GM19193 (cell line): ENCODE data around the gene KRTAP3-3.
"Not testable (repeated sequence)": the region's sequence is repeated elsewhere in the genome, so short reads cannot be mapped to it uniquely, and the experiment has no call there.

Source experiments
- POLR2A ChIP-seq: IDR thresholded peaks from 4 replicates; pipeline ENCODE4 v1.6.1; 2011; ENCODE audit not compliant: insufficient read depth, insufficient read length; ENCODE audit errors: extremely low read depth

KRTAP3-3 gene

DNA sequence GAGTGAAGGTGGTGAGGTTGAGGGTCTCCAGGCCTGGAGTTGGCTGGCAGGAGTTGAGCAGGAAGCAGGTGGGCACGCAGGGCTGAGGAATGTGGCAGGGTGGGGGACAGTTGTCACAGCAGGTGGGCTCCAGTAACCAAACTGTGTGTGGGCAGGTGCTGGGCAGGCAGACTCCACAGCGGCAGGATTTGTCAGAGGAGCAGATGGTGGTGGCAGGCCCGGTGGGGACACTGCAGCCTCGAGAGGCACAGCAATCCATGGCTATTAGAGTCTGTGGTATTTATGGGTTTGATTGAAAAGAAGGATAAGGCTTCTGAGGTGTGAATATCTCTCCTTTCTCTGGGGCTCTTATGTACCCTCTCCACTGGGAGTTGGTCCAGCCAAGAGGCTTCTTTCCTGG lies at the start of gene KRTAP3-3:
Gene KRTAP3-3, minus strand, starts transcription at position 326 of the 400 bp plus-strand sequence. Its CDS starts 67 bp downstream, at position 259.
- TF ChIP-seq POLR2A, result no peak

DNA sequence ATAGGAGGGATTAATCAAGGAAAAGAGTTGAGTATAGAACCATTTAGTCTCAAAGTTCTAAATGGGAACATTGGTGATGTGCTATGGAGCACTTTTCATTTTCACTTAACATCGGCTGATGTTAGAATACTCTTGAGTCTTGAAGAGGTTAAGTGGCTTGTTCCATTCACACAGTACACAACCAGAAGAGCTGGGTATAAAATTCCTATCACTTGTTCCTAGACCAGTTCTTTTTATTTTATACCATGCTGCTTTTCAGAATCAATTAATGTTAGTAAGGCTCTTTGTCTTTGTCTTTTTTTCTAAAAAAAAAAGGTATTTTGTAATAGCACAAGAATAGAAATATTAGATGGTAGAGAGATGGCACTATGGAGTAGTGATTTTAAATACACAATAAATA lies 49.0 kb upstream of the KRTAP3-3 start:
- TF ChIP-seq POLR2A, result no peak

DNA sequence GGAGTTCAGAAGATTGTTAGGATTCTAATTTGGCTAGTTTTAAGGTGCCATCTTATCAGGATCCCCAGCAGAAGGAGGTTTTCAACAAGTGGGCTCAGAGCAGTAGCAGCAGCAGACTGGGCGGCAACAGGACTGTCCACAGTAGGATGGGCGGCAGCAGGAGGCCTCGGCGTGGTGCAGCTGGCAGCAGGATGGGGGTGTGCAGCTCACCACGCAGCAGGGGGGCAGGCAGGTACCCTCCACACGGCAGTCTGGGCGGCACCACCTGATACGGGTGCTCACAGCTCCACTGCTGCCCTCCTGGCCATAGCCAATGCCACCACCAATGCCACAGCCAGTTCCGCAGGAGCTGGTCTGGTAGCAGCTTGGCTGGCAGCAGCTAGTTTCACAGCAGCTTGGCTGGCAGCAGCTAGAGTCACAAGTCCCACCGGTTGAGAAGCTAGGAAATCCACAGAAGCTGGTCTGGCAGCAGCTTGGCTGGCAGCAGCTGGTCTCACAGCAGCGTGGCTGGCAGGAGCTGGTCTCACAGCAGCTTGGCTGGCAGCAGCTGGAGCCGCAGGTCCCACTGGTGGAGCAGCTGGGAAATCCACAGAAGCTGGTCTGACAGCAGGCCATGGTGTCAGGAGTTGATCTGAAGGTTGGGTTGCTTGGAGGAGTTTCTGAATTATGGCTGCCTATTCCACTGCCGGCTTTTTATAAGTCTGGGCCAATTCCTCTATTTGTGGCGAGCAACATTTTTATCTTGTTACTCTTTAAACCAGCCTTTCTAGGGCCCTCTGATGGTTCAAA lies 47.0 kb upstream of the KRTAP3-3 start, which contains the start of gene KRTAP1-1:
Gene KRTAP1-1, minus strand, starts transcription at position 668 of the 789 bp plus-strand sequence. Its CDS starts 53 bp downstream, at position 615.
- TF ChIP-seq POLR2A, result not testable (repeated sequence)

DNA sequence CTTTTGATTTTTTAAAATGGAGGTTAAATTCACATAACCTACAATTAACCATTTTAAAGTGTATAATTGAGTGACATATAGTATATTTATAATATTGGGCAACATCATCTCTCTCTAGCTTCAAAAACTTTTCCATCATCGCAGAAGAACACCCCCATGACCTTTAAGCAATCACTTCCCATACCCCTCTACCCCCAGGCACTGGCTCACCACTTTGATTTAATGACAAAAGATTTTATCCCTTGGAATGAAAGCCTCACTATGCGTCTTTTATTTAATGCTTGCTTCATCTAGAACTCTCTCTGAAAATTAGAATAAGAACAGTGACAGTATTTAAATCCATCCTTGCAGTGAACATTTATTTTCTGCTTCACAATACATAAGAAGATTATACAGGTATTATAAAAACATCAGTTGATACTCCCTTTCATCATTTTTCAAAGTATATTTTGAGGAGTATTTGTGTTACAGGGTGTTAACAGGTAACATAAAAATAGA lies 43.9 kb upstream of the KRTAP3-3 start:
- no peak for TF ChIP-seq POLR2A

DNA sequence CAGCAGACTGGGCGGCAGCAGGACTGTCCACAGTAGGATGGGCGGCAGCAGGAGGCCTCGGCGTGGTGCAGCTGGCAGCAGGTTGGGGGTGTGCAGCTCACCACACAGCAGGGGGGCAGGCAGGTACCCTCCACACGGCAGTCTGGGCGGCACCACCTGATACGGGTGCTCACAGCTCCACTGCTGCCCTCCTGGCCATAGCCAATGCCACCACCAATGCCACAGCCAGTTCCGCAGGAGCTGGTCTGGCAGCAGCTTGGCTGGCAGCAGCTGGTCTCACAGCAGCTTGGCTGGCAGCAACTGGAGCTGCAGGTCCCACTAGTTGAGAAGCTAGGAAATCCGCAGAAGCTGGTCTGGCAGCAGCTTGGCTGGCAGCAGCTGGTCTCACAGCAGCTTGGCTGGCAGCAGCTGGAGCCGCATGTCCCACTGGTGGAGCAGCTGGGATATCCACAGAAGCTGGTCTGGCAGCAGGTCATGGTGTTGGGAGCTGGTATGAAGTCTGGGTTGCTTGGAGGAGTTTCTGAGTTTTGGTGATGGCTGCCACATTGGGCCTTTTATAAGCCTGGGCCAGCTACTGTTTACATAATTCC lies 40.5 kb upstream of the KRTAP3-3 start, which contains the start of gene KRTAP1-3:
Gene KRTAP1-3, minus strand, starts transcription at position 529 of the 590 bp plus-strand sequence. Its CDS starts 53 bp downstream, at position 476.
- not testable (repeated sequence) for TF ChIP-seq POLR2A

DNA sequence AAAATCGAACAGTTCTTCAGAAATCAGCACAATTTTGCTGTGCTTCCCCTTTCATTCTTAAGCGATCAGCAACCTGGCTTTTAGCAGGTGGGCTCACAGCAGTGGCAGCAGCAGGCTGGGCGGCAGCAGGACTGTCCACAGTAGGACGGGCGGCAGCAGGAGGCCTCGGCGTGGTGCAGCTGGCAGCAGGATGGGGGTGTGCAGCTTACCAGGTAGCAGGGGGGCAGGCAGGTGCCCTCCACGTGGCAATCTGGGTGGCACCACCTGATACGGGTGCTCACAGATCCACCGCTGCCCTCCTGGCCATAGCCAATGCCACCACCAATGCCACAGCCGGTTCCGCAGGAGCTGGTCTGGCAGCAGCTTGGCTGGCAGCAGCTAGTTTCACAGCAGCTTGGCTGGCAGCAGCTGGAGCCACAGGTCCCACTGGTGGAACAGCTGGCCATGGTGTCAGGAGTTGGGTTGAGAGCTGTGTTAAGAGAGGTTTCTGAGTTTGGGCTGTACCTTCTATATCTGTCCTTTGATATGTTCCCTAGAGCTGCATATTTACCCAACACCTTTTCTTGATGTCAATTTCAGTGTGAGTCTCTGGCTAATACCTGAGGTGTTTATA lies 35.8 kb upstream of the KRTAP3-3 start, which contains the start of gene KRTAP1-4:
Gene KRTAP1-4, minus strand, starts transcription at position 563 of the 613 bp plus-strand sequence. Its CDS starts 117 bp downstream, at position 446.
- TF ChIP-seq POLR2A, result no peak

DNA sequence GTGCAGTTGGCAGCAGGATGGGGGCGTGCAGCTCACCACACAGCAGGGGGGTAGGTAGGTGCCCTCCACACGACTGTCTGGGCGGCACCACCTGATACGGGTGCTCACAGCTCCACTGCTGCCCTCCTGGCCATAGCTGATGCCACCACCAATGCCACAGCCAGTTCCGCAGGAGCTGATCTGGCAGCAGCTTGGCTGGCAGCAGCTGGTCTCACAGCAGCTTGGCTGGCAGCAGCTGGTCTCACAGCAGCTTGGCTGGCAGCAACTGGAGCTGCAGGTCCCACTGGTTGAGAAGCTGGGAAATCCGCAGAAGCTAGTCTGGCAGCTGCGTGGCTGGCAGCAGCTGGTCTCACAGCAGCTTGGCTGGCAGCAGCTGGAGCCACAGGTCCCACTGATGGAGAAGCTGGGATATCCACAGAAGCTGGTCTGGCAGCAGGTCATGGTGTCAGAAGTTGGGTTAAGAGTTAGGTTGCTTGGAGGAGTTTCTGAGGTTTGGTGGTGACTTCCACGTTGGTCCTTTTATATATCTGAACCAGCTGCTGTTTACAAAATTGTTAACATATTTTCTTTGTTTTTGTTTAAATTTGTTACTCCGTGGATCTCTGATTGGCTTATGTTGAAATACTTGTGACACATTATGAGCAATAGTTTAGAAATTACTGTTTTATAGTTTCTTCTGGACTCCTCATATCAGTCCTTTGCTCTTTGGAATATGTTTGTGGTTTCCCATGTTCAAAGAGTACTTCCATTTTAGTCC lies 32.9 kb upstream of the KRTAP3-3 start, which contains the start of gene KRTAP1-5:
Gene KRTAP1-5, minus strand, starts transcription at position 494 of the 757 bp plus-strand sequence. Its CDS starts 53 bp downstream, at position 441.
- no peak for TF ChIP-seq POLR2A

DNA sequence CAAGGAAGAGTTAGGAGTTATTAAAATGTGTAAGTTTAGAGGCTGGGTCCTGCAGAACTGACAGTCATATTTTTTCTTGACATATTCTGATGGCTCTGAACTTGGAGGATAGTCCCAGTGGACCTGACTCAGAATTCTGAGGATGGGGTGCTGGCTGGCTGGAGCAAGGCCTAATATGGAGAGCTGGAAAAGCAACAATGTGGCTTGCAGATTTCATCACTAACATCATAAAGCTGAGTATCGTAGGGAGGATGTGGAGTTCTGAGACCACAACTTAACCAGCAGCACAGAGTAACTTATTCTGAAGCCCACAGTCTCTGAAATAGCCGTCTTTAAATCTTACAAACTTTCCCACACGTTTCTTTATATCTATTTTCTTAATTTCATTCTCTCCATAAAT lies 30.7 kb upstream of the KRTAP3-3 start:
- TF ChIP-seq POLR2A, result no peak

DNA sequence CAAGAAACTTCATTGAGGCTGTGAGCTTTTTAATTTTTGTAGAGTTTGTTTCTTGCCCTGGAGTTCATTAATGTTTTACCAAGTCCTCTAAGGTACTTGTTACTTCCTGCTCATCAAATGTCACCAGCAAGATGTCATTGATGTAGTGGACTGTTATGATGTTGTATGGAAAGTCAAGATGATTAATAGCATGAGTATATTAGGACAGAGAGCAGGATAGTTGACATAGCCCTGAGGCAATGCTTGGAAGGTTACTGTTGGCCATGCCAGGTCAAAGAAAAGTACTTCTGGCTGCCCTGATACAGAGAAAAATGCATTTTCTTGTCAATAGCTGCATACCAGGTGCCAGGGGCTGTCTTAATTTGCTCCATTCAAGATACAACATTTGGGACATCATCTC lies 26.4 kb upstream of the KRTAP3-3 start:
- no peak for TF ChIP-seq POLR2A

DNA sequence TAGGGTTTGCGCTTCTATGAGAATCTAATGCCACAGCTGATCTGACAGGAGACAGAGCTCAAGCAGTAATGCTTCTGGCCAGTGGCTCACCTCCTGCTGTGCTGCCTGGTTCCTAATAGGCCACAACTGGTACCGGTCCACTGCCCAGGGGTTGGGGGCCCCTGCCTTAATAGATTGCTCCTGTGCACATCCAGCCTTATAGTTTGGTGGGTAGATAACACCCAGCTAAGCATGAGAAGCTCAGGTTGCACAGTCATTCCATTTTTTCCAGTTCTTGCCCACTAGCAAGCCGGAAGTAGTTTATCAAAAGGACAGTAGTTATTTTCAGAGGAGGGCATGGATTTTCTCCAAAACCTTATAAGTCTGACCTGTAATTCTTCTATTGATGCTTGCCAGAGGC lies 25.5 kb upstream of the KRTAP3-3 start:
- no peak for TF ChIP-seq POLR2A

DNA sequence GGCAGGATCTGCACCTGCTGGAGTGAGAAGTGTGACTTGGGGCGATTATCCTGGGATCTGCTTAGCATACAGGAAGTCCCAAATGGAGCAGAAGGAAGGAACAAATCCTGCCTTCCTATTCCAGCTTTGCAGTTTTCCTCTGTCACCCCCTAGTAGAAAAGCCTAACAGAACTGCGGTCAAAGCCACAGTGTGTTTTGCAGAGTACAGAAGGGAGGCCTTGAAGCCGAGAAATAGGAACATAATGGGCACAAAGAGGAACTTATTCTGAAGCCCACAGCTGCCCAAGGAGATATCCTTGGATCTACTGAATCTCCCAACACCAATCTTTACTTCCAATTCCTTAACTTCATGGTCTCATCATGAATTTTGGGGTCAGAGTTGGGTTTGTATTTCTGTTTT lies 24.6 kb upstream of the KRTAP3-3 start:
- no peak for TF ChIP-seq POLR2A

DNA sequence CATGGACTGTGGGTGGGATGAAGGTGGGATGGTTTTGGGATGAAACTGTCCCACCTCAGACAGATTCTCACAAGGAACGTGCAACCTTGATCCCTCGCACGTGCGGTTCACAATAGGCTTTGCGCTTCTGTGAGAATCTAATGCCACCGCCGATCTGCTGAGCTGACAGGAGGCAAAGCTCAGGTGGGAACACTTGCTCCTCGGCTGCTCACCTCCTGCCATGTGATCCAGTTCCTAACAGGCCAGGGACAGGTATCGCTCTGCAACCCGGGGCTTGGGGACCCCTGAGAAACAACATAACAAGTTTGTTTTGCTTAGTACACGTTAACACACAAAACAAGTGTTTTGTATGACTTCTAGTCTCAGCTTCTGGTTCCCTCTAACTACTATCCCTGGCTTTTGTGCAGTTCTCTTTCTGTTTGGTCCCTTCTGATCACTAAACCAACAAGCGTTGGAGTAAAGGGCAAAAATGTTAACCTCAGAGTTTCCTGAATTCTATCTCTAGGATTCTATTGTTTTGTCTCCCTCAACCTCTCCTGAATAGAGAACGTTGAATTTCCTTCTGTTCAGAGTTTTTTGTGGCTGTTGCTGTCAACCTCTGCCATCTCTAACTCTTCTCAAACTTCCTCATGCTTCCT lies 22.7 kb upstream of the KRTAP3-3 start:
- no peak for TF ChIP-seq POLR2A

DNA sequence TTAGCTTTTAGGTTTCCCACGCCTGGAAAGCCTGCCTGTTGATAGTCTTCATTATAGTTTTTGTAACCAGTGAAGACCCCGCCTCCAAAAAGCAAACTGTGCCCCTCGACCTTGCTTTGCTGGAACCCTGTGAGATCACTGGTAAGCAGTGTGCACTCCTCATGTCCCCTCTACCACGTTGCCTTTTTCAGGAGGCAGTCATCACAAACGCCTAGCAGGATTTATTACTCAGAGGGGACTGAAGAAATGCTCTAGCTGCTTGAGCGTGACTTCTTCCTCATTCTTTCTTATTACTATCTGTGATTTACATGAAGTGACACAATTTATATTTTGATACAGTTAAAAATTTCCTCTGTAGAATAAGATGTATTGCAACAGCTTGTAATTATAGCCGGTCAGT lies 21.5 kb upstream of the KRTAP3-3 start:
- TF ChIP-seq POLR2A, result no peak

DNA sequence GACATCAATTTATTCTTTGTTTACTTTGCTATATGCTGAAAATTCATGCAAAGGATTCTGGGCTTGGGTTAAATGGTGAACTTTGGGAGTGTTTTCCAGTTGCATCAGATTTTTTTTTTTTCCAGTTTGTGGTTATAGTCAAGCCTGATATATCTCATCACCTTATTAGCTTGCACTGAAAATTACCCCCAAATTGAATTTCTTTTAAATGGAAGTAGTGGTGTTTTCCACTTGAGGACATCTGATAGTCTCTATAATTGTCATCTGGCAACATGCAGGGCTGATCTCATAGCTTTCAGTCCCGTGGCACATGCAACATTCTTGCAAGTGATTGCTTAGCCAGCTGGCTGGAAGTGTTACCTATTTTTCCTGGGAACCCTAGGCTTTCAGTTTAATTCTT lies 19.6 kb upstream of the KRTAP3-3 start:
- no peak for TF ChIP-seq POLR2A

DNA sequence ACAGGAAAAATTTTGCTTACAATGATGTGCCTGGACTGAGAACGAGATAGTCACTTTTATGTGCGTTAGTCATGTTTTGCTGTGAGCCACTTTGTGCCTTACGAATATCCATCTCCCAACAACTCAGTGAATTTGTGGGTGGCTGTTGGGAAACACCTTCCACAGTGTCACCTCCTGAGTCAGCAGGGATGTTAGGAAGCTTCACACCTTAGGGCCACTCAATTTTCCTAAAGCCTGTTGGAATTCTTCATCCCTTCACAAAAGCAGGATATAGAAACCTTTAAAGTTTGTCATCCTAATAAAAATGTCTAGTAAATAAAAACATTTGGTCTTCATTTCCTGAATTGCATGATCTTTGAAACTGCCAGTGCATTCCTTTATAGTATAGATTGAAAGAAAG lies 19.2 kb upstream of the KRTAP3-3 start:
- TF ChIP-seq POLR2A, result no peak
